GM20000 (cell line): ENCODE measurements around the gene CLN5.

ENCODE experiments used
- DNase-seq: peaks from one replicate; pipeline ENCODE4 v3.0.0; 2012; ENCODE audit warnings: low spot score
- CTCF ChIP-seq: IDR thresholded peaks from 2 replicates; pipeline ENCODE4 v1.5.1; 2012; ENCODE audit warnings: mild to moderate bottlenecking, control low read depth; ENCODE audit errors: extremely low read depth, missing control alignments

Gene CLN5

GRCh38 chr13:77034881-77035280, 43.0 kb downstream of the CLN5 start:
- DNase-seq: no peak
- TF ChIP-seq CTCF: no peak

DNA sequence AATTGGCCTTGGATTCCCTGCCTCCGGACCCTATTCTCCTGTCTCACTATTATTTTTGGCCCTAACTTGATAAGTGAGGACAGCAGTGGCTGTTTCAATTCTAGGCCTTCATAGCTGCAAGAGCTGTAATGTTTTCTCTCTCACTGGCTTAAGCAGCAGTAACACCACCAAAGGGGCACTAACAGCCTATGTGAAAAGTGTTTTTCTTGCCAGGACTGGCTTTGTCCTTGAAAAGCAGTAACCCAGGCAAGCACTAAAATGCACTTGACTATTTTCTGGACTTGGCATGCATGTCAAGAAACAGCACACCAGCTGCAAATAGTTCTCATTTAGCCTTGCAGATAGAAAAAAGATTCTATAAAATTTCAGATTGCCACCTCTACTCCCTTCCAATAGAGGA, 44.4 kb downstream of the CLN5 start:
- DNase-seq: no peak
- no peak for TF ChIP-seq CTCF

GRCh38 chr13:77038907-77039480, 47.1 kb downstream of the CLN5 start:
- DNase-seq: no peak
- TF ChIP-seq CTCF: no peak

- TF ChIP-seq CTCF: no peak
- no peak for DNase-seq
These were observed 48.2 kb downstream of the CLN5 start for GRCh38 chr13:77040076-77040475.

DNA sequence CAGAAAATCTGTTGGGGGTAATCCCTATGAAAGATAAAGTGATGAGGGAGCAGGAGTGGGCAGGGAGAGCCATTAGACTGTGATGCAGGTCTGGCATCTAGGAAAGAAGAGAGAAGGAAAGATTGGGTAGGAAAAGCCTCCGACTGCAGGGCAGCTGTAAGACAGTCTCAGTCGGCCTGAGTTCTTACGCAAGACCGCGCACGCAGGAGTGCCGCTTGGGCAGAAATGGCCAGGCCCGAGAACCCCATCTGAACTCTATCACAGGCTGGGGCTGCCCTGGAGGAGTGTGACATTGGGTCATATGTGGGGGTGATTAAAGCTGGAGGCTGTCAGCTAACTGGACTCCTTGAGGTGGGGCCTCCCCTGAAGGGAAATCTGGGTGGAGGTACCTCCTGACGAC, 49.0 kb downstream of the CLN5 start:
- DNase-seq: no peak
- no peak for TF ChIP-seq CTCF

DNA sequence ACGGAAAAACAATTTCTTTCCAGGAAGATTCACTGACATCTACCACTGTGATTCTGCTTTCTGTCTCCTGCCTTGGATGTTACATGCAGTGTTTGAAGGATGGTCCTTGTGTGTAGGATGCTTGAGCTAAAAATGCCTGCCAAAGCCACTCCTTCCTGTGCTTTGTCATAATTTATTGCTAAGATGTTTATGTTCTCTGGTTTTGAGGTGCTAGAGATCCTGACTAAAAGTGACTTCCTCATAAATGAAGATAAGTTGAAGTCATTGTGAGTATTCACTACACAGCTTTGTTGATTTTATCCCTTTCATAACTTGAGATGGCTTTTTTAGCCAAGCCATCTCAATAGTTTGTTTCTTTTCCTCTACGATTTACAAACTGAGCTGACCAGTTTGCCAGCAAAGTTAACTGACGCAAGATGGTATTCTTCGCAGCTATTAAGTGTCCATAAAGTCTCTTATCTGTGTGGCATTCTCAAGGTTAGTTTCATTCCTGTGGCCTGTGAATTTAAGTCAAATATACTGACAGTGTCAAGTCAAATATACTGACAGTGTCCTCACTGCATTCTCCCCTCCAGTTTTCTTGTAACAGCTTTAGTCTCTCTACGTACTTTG, 50.8 kb downstream of the CLN5 start:
- TF ChIP-seq CTCF: no peak
- DNase-seq: no peak

DNA sequence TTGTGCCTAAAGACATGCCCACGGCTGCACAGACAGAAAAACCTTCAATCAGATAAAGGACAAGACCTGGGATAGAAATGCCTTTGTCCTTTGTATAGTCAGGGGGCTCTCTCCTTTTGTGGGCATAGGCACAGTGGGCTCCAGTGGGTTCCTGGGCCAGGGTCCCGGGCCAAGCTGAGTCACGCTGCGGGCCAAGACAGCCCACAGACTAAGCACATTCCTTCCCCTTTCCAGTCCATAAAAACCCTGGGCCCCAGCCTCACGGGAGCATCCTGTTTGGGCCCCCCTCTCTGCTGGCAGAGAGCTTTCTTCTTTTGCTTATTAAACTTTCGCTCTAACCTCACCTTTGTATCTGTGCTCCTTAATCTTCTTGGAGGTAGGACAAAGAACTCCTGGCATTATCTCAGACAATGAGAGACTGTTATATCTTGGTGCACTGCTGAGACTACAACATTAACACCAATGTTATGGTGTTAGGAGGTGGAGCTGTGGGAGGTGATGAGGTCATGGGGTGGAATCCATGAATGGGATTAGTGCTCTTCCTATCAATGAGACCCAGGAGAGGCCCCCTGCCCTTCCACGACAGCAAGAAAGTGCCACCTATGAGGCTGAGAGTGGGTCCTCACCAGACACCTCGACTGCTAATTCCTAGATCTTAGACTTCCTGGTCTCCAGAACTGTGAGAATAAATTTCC, 55.9 kb downstream of the CLN5 start:
- no peak for DNase-seq
- TF ChIP-seq CTCF: no peak
